Activated naive CD4-positive, alpha-beta T cell treated with anti-CD3 and anti-CD28 coated beads, Interleukin-2, amount 10 ng/mL, durations not matched to agents 7 days and 5 days (primary cell): ENCODE results near the gene EEF1A2.

ENCODE experiments used
- CTCF ChIA-PET: fragments of 350-600 bp; sonication (Branson Sonifier 250); formaldehyde crosslinking; loops from one replicate; lab custom pipeline; 2021; ENCODE audit warnings: antibody characterized with exemption; lab: Charles Lee
- DNase-seq: peaks from one replicate; pipeline ENCODE4 v3.0.0-alpha.2; 2020
- H3K27ac Mint-ChIP-seq: one replicate; pipeline ENCODE4 v1.8.0; 2021; ENCODE audit warnings: mild to moderate bottlenecking, moderate library complexity, mixed read lengths
- H3K27me3 Mint-ChIP-seq: one replicate; pipeline ENCODE4 v1.8.0; 2021; ENCODE audit warnings: mild to moderate bottlenecking, mixed read lengths
- H3K36me3 Mint-ChIP-seq: one replicate; pipeline ENCODE4 v1.8.0; 2021; ENCODE audit warnings: mixed read lengths
- H3K4me1 Mint-ChIP-seq: one replicate; pipeline ENCODE4 v1.8.0; 2021; ENCODE audit warnings: mixed read lengths
- H3K4me3 Mint-ChIP-seq: one replicate; pipeline ENCODE4 v1.8.0; 2021; ENCODE audit warnings: mild to moderate bottlenecking, moderate library complexity, mixed read lengths
- H3K9me3 Mint-ChIP-seq: one replicate; pipeline ENCODE4 v1.8.0; 2021; ENCODE audit warnings: mixed read lengths

Gene EEF1A2

DNA sequence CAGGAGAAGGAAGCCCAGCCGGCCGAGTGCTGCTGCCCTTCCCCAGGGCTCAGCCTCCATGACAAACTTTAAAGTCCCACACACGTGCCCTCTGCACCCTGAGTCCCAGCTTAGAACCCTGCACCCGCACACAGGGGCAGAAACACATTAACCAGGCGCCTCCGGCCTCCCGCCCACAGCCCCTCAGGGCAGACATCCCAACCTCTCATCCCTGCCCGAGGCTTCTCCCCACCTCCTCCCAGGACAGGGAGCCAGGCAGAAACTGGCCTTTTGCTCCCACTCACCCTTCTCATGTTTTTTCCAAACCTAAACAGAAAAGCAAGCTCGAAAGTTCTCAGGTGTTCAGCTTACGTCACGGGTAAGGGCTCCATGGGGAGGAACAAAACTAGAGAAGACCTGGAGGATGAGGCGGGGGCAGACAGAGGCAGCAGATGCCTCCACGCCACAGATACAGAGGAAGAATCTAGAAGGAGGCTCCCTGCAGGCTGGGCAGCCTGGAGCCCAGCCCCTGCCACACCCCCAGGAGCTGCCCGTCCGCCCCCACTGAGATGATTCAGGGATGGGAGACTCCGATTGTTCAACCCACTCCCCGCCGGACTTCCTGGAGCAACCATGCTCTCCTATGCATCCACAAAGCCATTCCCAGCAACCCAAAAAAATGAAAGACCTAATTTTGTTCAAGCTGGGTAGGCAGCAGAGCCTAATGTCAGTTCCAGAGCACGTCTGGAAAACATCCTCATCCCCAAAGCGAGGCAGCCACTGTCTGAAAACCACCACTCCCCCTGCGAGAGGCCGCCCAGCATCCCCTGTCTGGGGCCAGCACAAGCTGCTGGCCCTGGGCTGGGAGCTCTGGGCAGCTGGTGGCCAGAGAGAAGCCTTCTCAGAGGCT lies 35.2 kb downstream of the EEF1A2 start:
- Mint-ChIP-seq H3K27ac (no peak overlapping the region), H3K36me3 (no peaks in the 10 kb centered on the region), H3K4me3 (no peak overlapping the region), H3K27me3 (peaks cover 48% of the 10 kb centered on the region), H3K9me3 (no peaks in the 10 kb centered on the region), H3K4me1 (no peaks in the 10 kb centered on the region)
- no peak for DNase-seq
- CTCF ChIA-PET: no interaction called here

DNA sequence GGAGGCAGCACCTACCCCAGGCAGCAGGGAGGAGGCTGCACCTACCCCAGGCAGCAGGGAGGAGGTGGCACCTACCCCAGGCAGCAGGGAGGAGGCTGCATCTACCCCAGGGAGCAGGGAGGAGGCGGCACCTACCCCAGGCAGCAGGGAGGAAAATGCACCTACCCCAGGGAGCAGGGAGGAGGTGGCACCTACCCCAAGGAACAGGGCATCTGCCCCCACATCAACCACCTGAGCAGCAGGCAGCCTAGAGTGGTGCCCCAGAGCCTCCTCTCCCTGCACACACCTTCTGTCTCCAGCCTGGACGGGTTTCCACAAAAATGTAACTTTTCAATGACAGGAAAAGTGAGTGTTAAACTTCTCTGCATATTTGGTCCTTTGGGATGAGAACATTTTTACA lies 36.6 kb downstream of the EEF1A2 start:
- DNase-seq: no peak
- CTCF ChIA-PET: no interaction called here
- Mint-ChIP-seq H3K27ac (no peak overlapping the region), H3K9me3 (no peaks in the 10 kb centered on the region), H3K4me3 (no peak overlapping the region), H3K27me3 (peaks cover 46% of the 10 kb centered on the region), H3K4me1 (no peaks in the 10 kb centered on the region), H3K36me3 (no peaks in the 10 kb centered on the region)

DNA sequence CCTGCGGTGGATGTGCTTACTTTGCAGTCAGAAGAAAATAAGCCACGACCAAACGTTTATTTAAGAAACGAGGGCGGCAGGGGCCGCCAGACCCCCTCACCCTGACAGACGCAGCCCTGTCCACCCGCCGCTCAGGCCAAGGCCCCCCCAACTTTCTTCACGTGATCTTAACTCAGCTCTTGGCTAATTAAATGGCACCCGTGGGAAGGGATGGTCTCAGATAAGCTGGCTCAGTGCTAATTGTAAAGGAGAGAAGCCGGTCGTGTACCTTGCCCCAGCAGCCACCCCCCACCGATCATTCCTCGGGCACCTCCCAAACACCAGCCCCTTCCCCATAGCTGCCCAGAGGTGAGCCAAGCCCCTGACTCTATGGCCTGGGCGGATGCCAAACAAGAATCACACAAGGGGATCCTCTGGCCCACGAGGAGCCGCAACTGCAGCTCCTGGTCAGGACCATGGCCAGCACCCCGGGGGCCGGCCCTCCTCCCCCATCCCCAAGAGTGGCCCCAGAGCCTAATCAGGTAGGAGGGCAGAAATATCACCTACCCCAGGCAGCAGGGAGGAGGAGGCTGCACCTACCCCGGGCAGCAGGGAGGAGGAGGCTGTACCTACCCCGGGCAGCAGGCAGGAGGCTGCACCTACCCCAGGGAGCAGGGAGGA lies 37.6 kb downstream of the EEF1A2 start:
- Mint-ChIP-seq H3K4me1 (no peaks in the 10 kb centered on the region), H3K27me3 (peaks cover 47% of the 10 kb centered on the region), H3K4me3 (no peak overlapping the region), H3K36me3 (no peaks in the 10 kb centered on the region), H3K27ac (no peak overlapping the region), H3K9me3 (no peaks in the 10 kb centered on the region)
- peak; percentile 48 for DNase-seq
- CTCF ChIA-PET: no interaction called here

DNA sequence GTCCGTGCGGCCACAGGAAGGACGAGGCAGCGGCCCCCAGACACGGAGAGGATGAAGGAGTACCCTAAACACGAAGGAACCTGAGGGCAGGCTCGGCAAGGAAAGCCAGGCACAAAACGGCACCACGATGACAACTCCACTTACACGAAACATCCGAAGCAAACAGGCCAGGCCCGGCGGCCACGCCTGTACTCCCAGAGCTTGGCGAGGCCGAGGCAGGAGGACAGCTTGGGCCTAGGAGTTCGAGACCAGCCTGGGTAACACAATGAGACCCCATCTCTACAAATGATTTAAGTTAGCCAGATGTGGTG lies 39.9 kb downstream of the EEF1A2 start:
- no peaks in the 10 kb centered on the region for H3K9me3 Mint-ChIP-seq
- H3K36me3 Mint-ChIP-seq: no peaks in the 10 kb centered on the region
- H3K4me1 Mint-ChIP-seq: no peaks in the 10 kb centered on the region
- H3K27me3 Mint-ChIP-seq: peaks cover 50% of the 10 kb centered on the region
- CTCF ChIA-PET: no interaction called here
- no peak overlapping the region for H3K4me3 Mint-ChIP-seq
- no peak for DNase-seq
- no peak overlapping the region for H3K27ac Mint-ChIP-seq

DNA sequence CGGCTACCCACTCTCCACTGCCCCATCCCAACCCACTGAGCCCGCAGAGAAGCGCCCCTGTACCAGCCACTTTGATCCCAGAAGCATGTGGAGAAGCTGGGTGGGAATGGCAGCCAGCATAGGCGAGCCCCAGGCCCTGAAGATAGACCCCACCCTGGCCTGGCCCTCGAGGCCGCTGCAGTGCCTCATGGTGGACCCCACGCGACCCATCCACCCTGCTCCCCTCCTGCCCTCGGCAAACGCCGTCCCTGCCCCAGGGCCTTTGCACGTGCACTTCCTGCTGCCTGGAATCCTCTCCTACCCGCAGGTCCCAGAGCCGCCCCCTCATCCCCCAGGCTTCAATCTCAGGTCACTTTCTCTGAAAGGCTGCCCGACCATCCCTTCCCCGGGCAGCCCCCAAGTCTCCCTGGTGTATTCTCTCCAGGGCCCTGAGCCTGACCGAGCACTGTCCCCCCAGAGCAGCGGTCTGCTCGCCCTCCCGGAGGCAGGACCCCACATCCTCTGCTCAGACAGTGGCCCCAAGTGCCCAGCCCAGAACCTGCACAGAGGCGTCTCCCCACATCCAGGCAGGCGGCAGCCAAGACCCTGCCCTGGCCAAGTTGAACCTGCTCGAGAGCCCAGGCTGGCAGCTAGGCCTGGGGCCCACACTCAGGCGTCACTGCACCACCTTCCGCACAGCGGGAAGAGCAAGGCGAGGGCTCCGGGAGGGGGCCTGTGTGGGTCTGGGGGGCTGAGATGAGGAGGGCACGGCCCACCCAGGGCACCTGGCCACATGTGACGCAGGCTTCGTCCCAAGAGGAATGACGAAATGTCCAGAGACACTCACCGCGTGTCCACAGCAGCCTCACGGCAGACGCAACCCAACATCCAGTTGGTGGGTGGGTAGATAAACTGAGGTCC lies 40.5 kb downstream of the EEF1A2 start:
- Mint-ChIP-seq H3K4me1 (no peaks in the 10 kb centered on the region), H3K4me3 (no peak overlapping the region), H3K9me3 (no peaks in the 10 kb centered on the region), H3K27ac (no peak overlapping the region), H3K27me3 (peaks cover 50% of the 10 kb centered on the region), H3K36me3 (no peaks in the 10 kb centered on the region)
- CTCF ChIA-PET: no interaction called here
- no peak for DNase-seq

DNA sequence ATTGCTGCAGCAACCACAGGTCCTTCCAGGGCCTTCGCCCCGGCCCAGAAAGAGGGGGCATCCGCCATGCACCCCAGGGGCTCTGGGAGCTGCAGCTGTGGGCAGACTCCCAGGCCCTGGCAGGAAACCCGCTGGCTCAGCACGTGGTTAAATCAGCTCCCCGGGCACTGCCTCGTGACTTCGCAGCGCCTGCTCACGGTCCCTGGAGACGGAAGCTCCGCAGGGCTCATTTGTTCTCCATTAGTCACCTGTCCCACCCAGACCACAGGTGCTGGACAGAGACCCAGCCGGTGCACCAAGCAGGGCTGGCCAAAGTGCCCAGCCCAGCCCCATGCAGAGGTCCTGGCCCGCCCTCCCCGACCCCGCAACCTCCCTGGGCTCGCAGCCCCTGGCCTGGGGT lies 41.1 kb downstream of the EEF1A2 start:
- DNase-seq: peak; percentile 35
- no peaks in the 10 kb centered on the region for H3K36me3 Mint-ChIP-seq
- peaks cover 53% of the 10 kb centered on the region for H3K27me3 Mint-ChIP-seq
- no peak overlapping the region for H3K27ac Mint-ChIP-seq
- no peaks in the 10 kb centered on the region for H3K4me1 Mint-ChIP-seq
- no peaks in the 10 kb centered on the region for H3K9me3 Mint-ChIP-seq
- CTCF ChIA-PET: no interaction called here
- H3K4me3 Mint-ChIP-seq: no peak overlapping the region

DNA sequence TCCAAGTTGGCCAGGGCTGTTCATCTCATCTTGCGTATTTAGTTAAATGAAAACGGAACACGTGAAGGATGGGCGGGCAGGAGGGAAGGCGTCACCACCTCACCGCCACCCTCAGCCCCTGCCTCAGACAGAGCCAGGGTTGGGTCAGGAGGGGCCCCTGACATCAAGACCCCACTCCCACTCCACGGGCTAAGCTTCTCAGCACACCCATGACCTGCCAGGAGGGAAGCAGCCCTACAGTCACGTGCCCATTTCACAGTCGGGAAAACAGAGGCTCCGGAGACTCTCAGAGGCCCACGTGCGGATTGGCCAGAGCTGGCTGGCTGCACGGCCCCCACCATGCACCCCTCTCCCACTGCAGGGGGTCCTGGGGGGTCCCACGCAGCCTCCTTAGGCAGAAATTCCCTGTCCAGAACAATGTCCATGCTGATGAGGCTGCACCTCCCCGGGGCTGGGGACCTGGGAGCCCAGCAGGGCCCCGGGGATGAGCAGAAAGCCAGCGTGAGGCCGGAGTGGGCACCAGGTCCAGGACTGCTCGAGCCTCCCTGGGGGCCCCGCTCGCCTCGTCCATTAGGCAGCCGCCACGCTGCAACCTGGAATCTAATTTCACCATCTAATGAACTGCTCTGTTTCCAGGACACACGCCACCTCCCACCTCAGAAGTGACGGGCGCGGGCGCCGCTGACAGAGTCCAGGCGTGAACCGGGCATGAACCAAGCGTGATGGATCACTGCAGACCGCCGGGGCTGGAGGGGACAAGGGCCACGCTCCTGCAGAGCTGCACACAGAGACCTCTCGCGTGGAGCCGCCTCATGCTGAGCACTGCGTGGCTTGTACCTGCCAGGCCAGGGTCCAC lies 42.2 kb downstream of the EEF1A2 start:
- Mint-ChIP-seq H3K27ac (no peak overlapping the region), H3K9me3 (no peaks in the 10 kb centered on the region), H3K4me1 (no peaks in the 10 kb centered on the region), H3K27me3 (peaks cover 60% of the 10 kb centered on the region), H3K36me3 (no peaks in the 10 kb centered on the region), H3K4me3 (no peak overlapping the region)
- no peak for DNase-seq
- CTCF ChIA-PET: no interaction called here

DNA sequence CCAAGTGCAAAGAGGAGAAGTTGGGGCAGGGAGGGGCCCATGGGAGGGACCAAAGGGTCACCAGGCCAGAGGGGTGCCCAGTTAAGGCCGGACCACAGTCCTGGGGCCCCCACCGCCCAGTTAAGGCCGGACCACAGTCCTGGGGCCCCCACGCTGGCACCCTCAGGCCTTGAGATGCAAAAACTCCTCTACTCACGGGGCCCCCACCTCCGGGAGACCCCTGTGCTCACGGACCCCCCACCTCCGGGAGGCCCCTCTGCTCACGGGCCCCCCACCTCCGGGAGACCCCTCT lies 43.4 kb downstream of the EEF1A2 start:
- H3K4me3 Mint-ChIP-seq: no peak overlapping the region
- DNase-seq: no peak
- no peak overlapping the region for H3K27ac Mint-ChIP-seq
- H3K27me3 Mint-ChIP-seq: peaks cover 54% of the 10 kb centered on the region
- no peaks in the 10 kb centered on the region for H3K9me3 Mint-ChIP-seq
- CTCF ChIA-PET: no interaction called here
- H3K4me1 Mint-ChIP-seq: no peaks in the 10 kb centered on the region
- no peaks in the 10 kb centered on the region for H3K36me3 Mint-ChIP-seq

DNA sequence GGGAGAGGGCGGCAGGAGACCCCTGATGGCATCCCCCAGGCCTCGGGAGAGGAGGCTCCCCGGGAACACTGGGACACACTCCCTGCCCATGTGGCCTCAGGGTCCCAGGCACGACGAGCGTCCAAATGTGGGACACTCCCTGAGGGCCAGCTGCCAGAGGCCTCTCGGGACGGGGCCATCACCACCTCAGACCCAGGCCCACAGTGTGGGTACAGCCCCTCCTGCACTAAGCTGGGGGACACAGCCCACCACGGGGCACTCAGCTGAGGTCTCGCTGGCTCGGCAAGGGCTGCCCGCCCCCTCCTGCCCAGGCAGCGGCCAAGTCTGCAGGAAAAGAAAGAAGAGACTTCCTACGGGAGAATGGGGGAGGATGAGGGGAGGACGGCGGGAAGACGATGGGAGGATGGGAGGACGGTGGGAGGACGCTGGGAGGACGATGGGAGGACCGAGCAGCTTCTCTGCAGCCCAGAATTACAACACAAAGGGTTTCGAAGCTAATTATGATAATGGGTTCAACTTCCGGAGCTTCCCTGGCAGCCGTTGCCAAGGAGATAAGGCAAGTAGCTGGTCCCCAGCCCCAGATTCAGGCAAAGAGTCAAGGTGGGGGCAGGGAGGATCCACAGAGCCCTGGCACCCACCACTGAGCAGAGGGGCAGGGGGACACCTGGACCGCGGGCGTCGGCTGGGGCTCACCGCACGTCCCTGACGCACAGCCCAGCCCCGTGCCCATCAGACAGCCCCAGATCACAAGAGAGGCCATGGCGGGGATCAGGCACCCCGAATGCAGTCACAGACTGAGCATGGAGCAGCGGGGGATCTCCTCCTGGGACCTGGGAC lies 43.9 kb downstream of the EEF1A2 start:
- Mint-ChIP-seq H3K36me3 (no peaks in the 10 kb centered on the region), H3K27ac (no peak overlapping the region), H3K4me3 (no peak overlapping the region), H3K27me3 (peaks cover 54% of the 10 kb centered on the region), H3K4me1 (no peaks in the 10 kb centered on the region), H3K9me3 (no peaks in the 10 kb centered on the region)
- CTCF ChIA-PET: no interaction called here
- DNase-seq: no peak

DNA sequence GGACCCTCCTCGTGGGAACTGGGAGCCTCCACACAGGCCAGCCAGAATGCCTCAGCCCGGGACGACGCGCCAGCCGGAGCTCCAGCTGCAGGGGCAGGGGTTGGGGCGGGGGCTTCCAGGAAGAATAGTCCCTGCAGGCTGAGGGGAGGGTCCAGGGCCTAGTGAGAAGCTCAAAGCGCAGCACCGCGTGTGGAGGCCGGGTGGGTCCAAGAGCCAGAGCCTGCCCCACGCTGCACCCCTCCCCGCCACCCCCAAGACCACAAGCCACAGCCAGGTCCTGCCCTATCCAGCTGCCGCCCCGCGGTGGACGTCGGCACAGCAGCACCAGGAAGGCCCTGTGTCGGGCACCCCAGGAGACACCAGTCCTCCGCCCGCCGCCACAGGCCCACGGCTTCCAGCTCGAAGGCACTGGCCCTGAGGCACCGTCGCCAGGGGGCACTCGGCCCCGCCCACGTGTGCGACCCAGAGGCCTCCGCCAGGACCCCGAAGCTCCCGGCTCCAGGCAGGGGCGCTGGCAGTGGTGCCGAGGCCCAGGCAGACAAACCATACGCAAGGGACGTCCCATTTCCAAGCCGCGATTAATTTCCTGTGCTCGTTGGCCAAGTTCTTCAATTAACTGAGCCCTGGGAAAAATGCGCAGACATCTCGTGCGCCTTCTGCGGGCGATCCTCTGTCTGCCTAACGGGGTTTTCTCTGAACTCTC lies 45.9 kb downstream of the EEF1A2 start:
- H3K27ac Mint-ChIP-seq: no peak overlapping the region
- CTCF ChIA-PET: no interaction called here
- no peaks in the 10 kb centered on the region for H3K36me3 Mint-ChIP-seq
- H3K4me1 Mint-ChIP-seq: no peaks in the 10 kb centered on the region
- peaks cover 56% of the 10 kb centered on the region for H3K27me3 Mint-ChIP-seq
- H3K4me3 Mint-ChIP-seq: no peak overlapping the region
- no peaks in the 10 kb centered on the region for H3K9me3 Mint-ChIP-seq
- peak; percentile 38 for DNase-seq

DNA sequence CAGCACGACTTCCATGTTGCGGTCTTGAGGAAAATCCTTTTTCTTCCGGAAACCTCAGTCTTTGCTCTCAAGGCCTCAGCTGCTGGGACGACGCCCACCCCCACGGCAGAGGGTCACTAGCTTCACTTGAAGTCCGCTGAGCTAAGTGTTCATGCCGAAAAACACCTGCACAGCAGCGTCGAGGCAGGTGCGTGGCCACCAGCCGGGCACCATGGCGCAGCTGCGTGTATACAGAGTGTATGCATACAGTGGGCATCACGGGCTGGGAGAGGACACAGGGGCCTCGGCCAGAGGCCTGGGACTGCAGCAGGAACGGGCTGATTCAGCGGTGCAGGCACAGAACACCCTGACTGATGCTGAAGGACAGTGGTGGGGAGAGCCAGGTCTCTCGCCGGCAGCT lies 46.5 kb downstream of the EEF1A2 start:
- no peaks in the 10 kb centered on the region for H3K4me1 Mint-ChIP-seq
- H3K27ac Mint-ChIP-seq: no peak overlapping the region
- no peaks in the 10 kb centered on the region for H3K36me3 Mint-ChIP-seq
- H3K4me3 Mint-ChIP-seq: no peak overlapping the region
- H3K27me3 Mint-ChIP-seq: peaks cover 57% of the 10 kb centered on the region
- CTCF ChIA-PET: no interaction called here
- no peak for DNase-seq
- H3K9me3 Mint-ChIP-seq: no peaks in the 10 kb centered on the region

DNA sequence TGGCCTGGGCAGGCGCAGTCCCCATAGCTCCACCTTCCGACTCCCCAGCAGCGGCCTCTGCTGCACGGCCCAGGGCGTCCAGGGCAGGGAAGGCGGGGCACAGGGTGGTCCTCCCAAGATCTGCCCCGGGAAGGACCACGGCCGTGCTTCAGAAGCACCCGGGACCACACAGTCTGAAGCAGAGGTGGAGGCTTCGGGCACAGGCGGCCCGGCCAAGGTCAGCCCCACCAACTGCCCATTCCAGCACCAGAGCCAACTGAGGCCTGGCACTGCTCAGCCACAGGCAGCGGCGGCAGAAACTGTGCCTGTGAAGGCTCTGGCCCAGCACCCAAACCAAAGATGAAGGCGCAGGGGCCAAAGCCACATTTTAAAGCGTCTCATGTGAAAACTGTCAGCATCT lies 47.1 kb downstream of the EEF1A2 start:
- DNase-seq: no peak
- Mint-ChIP-seq H3K4me3 (no peak overlapping the region), H3K27ac (no peak overlapping the region), H3K27me3 (peaks cover 61% of the 10 kb centered on the region), H3K9me3 (no peaks in the 10 kb centered on the region), H3K4me1 (no peaks in the 10 kb centered on the region), H3K36me3 (no peaks in the 10 kb centered on the region)
- CTCF ChIA-PET: no interaction called here
